ENCODE results near the gene MKRN3. TPM values are rescaled to one million over a fixed set of nuclear protein-coding genes. Genes with fewer than 3 reads are reported as not detected.

Gene MKRN3
- total and polyA plus RNA-seq, 10 of the 15 experiments (the other 5 are each of a cell fraction or from before 2014, with no cell fraction given): 0.30 to 1.1 TPM; not detected in 8

GRCh38 chr15:23566071-23566554, 639 bp downstream of the MKRN3 start:
- H3K4me2 ChIP-seq (ENCODE audit: control insufficient read depth, insufficient read depth): no peak overlapping the region
- H3K27ac ChIP-seq (ENCODE audit: control insufficient read depth, insufficient read depth): no peak overlapping the region
- no peak overlapping the region for H2AFZ ChIP-seq (ENCODE audit: control insufficient read depth, low read depth, low read length)
- TF ChIP-seq HDGF (IDR thresholded peaks at IDR 0.05): no peak
- TF ChIP-seq PKNOX1 (IDR thresholded peaks at IDR 0.05): no peak
- TF ChIP-seq ETV6 (conservative IDR thresholded peaks at IDR 0.05 in 1 of 2, IDR thresholded peaks at IDR 0.05 in 1 of 2; ENCODE audit: borderline replicate concordance in 1 of 2, low read depth in 1 of 2): no peak
- TF ChIP-seq, protein P1, sequence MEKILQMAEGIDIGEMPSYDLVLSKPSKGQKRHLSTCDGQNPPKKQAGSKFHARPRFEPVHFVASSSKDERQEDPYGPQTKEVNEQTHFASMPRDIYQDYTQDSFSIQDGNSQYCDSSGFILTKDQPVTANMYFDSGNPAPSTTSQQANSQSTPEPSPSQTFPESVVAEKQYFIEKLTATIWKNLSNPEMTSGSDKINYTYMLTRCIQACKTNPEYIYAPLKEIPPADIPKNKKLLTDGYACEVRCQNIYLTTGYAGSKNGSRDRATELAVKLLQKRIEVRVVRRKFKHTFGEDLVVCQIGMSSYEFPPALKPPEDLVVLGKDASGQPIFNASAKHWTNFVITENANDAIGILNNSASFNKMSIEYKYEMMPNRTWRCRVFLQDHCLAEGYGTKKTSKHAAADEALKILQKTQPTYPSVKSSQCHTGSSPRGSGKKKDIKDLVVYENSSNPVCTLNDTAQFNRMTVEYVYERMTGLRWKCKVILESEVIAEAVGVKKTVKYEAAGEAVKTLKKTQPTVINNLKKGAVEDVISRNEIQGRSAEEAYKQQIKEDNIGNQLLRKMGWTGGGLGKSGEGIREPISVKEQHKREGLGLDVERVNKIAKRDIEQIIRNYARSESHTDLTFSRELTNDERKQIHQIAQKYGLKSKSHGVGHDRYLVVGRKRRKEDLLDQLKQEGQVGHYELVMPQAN (conservative IDR thresholded peaks at IDR 0.05): no peak
- no peak for TF ChIP-seq KDM1A (IDR thresholded peaks at IDR 0.05; ENCODE audit: borderline replicate concordance)
- TF ChIP-seq KLF5 (IDR thresholded peaks at IDR 0.05; ENCODE audit: partially characterized antibody): no peak
- TF ChIP-seq BMI1 (IDR thresholded peaks at IDR 0.05; ENCODE audit: borderline replicate concordance): no peak
- no peak for TF ChIP-seq PAX5 (IDR thresholded peaks at IDR 0.05; ENCODE audit: borderline replicate concordance, low read depth, low read length)
- TF ChIP-seq CHD1 (IDR thresholded peaks at IDR 0.05; ENCODE audit: low read depth, low read length): no peak
- TF ChIP-seq FOXM1 (IDR thresholded peaks at IDR 0.05; ENCODE audit: low read depth, low read length): no peak
- no peak for TF ChIP-seq RAD51 (IDR thresholded peaks at IDR 0.05)
- TF ChIP-seq E4F1 (IDR thresholded peaks at IDR 0.05; ENCODE audit: borderline replicate concordance, partially characterized antibody): no peak
- no peak for TF ChIP-seq PBX3 (IDR thresholded peaks at IDR 0.05; ENCODE audit: insufficient replicate concordance, low read depth, low read length)
- no peak for TF ChIP-seq RUNX3 (IDR thresholded peaks at IDR 0.05; ENCODE audit: low read length)
- TF ChIP-seq POLR2AphosphoS2 (IDR thresholded peaks at IDR 0.05; ENCODE audit: low read depth, low read length): no peak

More at GRCh38 chr15:23566071-23566554, 639 bp downstream of the MKRN3 start:
- CTCF ChIA-PET: no interaction called here
- Histone ChIP-seq H3K9me3 (replicated peaks; ENCODE audit: control insufficient read depth, insufficient read depth, low read length) (no peaks in the 10 kb centered on the region; the same call in 2 of the 3 replicates), H3K4me3 (no peak overlapping the region), H3K27me3 (replicated peaks in 1 of 2; ENCODE audit: control insufficient read depth in 2 of 2, insufficient read depth in 2 of 2, low read length in 1 of 2) (no peaks in the 10 kb centered on the region), H3K9ac (ENCODE audit: control insufficient read depth, insufficient read depth, low read length) (no peak overlapping the region), H3K79me2 (ENCODE audit: control insufficient read depth, insufficient read depth, low read length) (no peaks in the 10 kb centered on the region), H3K36me3 (ENCODE audit: control insufficient read depth in 2 of 2, insufficient read depth in 2 of 2, low read length in 1 of 2) (no peaks in the 10 kb centered on the region), H3K4me1 (ENCODE audit: control insufficient read depth, insufficient read depth, low read length) (no peaks in the 10 kb centered on the region), H4K20me1 (ENCODE audit: control insufficient read depth, insufficient read depth) (no peaks in the 10 kb centered on the region)
- no peak for ATAC-seq
- BruUV-seq (replicated peaks): no TSS peak
- POLR2A ChIA-PET: no interaction called here
- FAIRE-seq: no peak
- in situ Hi-C loops (cut with MboI): no loop called here
- SMC1A ChIA-PET (ENCODE audit: uncharacterized antibody, unreplicated experiment): no interaction called here
- RAD21 ChIA-PET (ENCODE audit: unreplicated experiment): no interaction called here
- no peak for DNase-seq (ENCODE audit: low read depth, low spot score)
- intact Hi-C loops (cut with micrococcal nuclease; ENCODE audit: unreplicated experiment): no loop called here
- WGBS (ENCODE audit: insufficient coverage, insufficient replicate concordance, low lambda C conversion rate, missing lambda C conversion rate): 66% methylated on average over 19 of the region's 22 CpGs

Data from GM12878 (cell line).